ENCODE data around the gene CTXN1. TPM values are rescaled to one million over a fixed set of nuclear protein-coding genes. Genes with fewer than 3 reads are reported as not detected.

The CTXN1 gene
- total RNA-seq, 1 donor from 2014 or later, result 5.9 TPM

Other genes starting within 250 kb of the CTXN1 start
- 0.14 TPM for gene MCEMP1, start 249.0 kb downstream of the CTXN1 start, total RNA-seq
- 115 TPM for gene TRAPPC5, start 245.3 kb downstream of the CTXN1 start, total RNA-seq
- gene FCER2, start 224.0 kb downstream of the CTXN1 start, total RNA-seq, result 0.86 TPM
- gene CLEC4G, start 194.0 kb downstream of the CTXN1 start, total RNA-seq, result 0.83 TPM
- gene CD209, start 178.6 kb downstream of the CTXN1 start, total RNA-seq, result 7.5 TPM
- not detected for gene CLEC4M, start 162.9 kb downstream of the CTXN1 start, total RNA-seq
- gene EVI5L, start 95.9 kb downstream of the CTXN1 start, total RNA-seq, result 23.4 TPM
- 1.6 TPM for gene PRR36, start 51.7 kb downstream of the CTXN1 start, total RNA-seq
- 4.1 TPM for gene LRRC8E, start 37.6 kb downstream of the CTXN1 start, total RNA-seq
- 39.1 TPM for gene MAP2K7, start 22.3 kb downstream of the CTXN1 start, total RNA-seq
- gene TGFBR3L, start 11.3 kb downstream of the CTXN1 start, total RNA-seq, result 0.52 TPM
- 18.7 TPM for gene SNAPC2, start 5.8 kb downstream of the CTXN1 start, total RNA-seq
- gene TIMM44, start 17.5 kb upstream of the CTXN1 start, total RNA-seq, result 46.2 TPM
- 68.9 TPM for gene ELAVL1, start 79.5 kb upstream of the CTXN1 start, total RNA-seq
- not detected for gene CCL25, start 126.6 kb upstream of the CTXN1 start, total RNA-seq
- 0.09 TPM for gene FBN3, start 223.5 kb upstream of the CTXN1 start, total RNA-seq

All from mucosa of gallbladder (tissue), 1 donor.